Tibial artery (tissue), 4 donors: Measurements from ENCODE around the gene BHLHA9.
A peak's percentile ranks its signal among the peaks of the same experiment; 100 is the strongest.

Experiments
- DNase-seq, 2 donors: peaks; one replicate each; pipeline ENCODE4 v3.0.0-alpha.2; 2019
- H3K27ac ChIP-seq, 2 donors: fragments of 200-600 bp; sonication (generic) in 1 of 2; 1 replicate in 1 of 2; 2 replicates in 1 of 2; pipeline ENCODE4 v1.5.1; 2018 to 2019; ENCODE audit warnings: mild to moderate bottlenecking in 1 of 2
- H3K27me3 ChIP-seq, 2 donors: fragments of 200-600 bp; sonication (generic) in 1 of 2; one replicate each; pipeline versions ENCODE4 v1.5.1 to v1.6.0; 2016 to 2019
- H3K36me3 ChIP-seq, 3 donors: fragments of 200-600 bp; sonication (generic) in 2 of 3; one replicate each; pipeline ENCODE4 v1.5.1; 2016 to 2019; ENCODE audit warnings: mild to moderate bottlenecking in 2 of 3
- H3K4me1 ChIP-seq, 4 donors: fragments of 200-600 bp; sonication (generic) in 2 of 4; 1 replicate in 3 of 4; 2 replicates in 1 of 4; pipeline ENCODE4 v1.5.1; 2016 to 2019
- H3K4me3 ChIP-seq, 2 donors: fragments of 200-600 bp; sonication (generic) in 1 of 2; 1 replicate in 1 of 2; 2 replicates in 1 of 2; pipeline ENCODE4 v1.5.1; 2018 to 2019; ENCODE audit warnings: mild to moderate bottlenecking in 2 of 2
- H3K9me3 ChIP-seq, 3 donors: fragments of 200-600 bp; sonication (generic) in 1 of 3; one replicate each; pipeline ENCODE4 v1.5.1; 2016 to 2019
- CTCF ChIP-seq, 2 experiments: fragments of 200-600 bp in 1 of 2; fragments of 450-650 bp in 1 of 2; IDR thresholded peaks; one replicate each; pipeline ENCODE4 v1.5.1; 2017 to 2019; ENCODE audit warnings: antibody characterized with exemption in 2 of 2, mild to moderate bottlenecking in 1 of 2, moderate library complexity in 1 of 2
- intact Hi-C: fragments of 100-400 bp; cut with DNase I; formaldehyde crosslinking; loops from one replicate; pipeline ENCODE4 v1.15.0; 2023; ENCODE audit warnings: low total_unique reads

The BHLHA9 gene

GRCh38 chr17:1226308-1226707 lies 43.9 kb upstream of the BHLHA9 start:
- Histone ChIP-seq H3K9me3 (no peaks in the 10 kb centered on the region), H3K4me3 (no peak overlapping the region), H3K27me3 (peaks cover 0 to 56% of the 10 kb centered on the region in 2 donors), H3K36me3 (no peaks in the 10 kb centered on the region), H3K4me1 (peaks cover 0 to 24% (median 22%) of the 10 kb centered on the region in 4 donors), H3K27ac (no peak overlapping the region)
- TF ChIP-seq CTCF (IDR thresholded peaks at IDR 0.05): no peak
- DNase-seq: no peak
- intact Hi-C loops: no loop called here

GRCh38 chr17:1227365-1227764 lies 42.9 kb upstream of the BHLHA9 start:
- TF ChIP-seq CTCF (IDR thresholded peaks at IDR 0.05): no peak
- H3K27me3 ChIP-seq: peaks cover 0 to 60% of the 10 kb centered on the region in 2 donors
- peaks cover 0 to 24% (median 22%) of the 10 kb centered on the region in 4 donors for H3K4me1 ChIP-seq
- peak overlapping the region in 1 of 2 donors; percentile 68 for H3K4me3 ChIP-seq
- no peak overlapping the region for H3K27ac ChIP-seq
- no peak for DNase-seq
- H3K36me3 ChIP-seq: no peaks in the 10 kb centered on the region
- no peaks in the 10 kb centered on the region for H3K9me3 ChIP-seq
- intact Hi-C loops: no loop called here

GRCh38 chr17:1227917-1228780 lies 42.1 kb upstream of the BHLHA9 start:
- Histone ChIP-seq H3K36me3 (no peaks in the 10 kb centered on the region), H3K9me3 (no peaks in the 10 kb centered on the region), H3K4me3 (peak overlapping the region; percentile 42 to 68), H3K27ac (no peak overlapping the region), H3K4me1 (peaks cover 0 to 24% (median 22%) of the 10 kb centered on the region in 4 donors), H3K27me3 (peaks cover 0 to 58% of the 10 kb centered on the region in 2 donors)
- no peak for TF ChIP-seq CTCF (IDR thresholded peaks at IDR 0.05)
- intact Hi-C loops: no loop called here
- peak; percentile 71 for DNase-seq

GRCh38 chr17:1228781-1229348 lies 41.4 kb upstream of the BHLHA9 start:
- Histone ChIP-seq H3K4me1 (peaks cover 0 to 24% (median 22%) of the 10 kb centered on the region in 4 donors), H3K36me3 (no peaks in the 10 kb centered on the region), H3K4me3 (peak overlapping the region; percentile 42 to 68), H3K27me3 (peaks cover 0 to 60% of the 10 kb centered on the region in 2 donors), H3K9me3 (no peaks in the 10 kb centered on the region), H3K27ac (peak overlapping the region in 1 of 2 donors; percentile 50)
- intact Hi-C loops: no loop called here
- no peak for TF ChIP-seq CTCF (IDR thresholded peaks at IDR 0.05)
- no peak for DNase-seq

GRCh38 chr17:1229349-1229899 lies 40.8 kb upstream of the BHLHA9 start:
- H3K36me3 ChIP-seq: no peaks in the 10 kb centered on the region

More at GRCh38 chr17:1229349-1229899, 40.8 kb upstream of the BHLHA9 start:
- H3K27ac ChIP-seq: peak overlapping the region in 1 of 2 donors; percentile 50
- TF ChIP-seq CTCF (IDR thresholded peaks at IDR 0.05): no peak
- H3K4me3 ChIP-seq: peak overlapping the region; percentile 42 to 68
- H3K9me3 ChIP-seq: no peaks in the 10 kb centered on the region
- peak; percentile 78 to 85 for DNase-seq
- H3K27me3 ChIP-seq: peaks cover 0 to 64% of the 10 kb centered on the region in 2 donors
- intact Hi-C loops: no loop called here
- peaks cover 0 to 24% (median 22%) of the 10 kb centered on the region in 4 donors for H3K4me1 ChIP-seq
